Measurements from ENCODE around the gene C14orf119. TPM values are rescaled to one million over a fixed set of nuclear protein-coding genes. Genes with fewer than 3 reads are reported as not detected.

C14orf119 gene
- total and polyA plus RNA-seq, 8 donors: 52.6 to 67.6 (median 63.5) TPM

DNA sequence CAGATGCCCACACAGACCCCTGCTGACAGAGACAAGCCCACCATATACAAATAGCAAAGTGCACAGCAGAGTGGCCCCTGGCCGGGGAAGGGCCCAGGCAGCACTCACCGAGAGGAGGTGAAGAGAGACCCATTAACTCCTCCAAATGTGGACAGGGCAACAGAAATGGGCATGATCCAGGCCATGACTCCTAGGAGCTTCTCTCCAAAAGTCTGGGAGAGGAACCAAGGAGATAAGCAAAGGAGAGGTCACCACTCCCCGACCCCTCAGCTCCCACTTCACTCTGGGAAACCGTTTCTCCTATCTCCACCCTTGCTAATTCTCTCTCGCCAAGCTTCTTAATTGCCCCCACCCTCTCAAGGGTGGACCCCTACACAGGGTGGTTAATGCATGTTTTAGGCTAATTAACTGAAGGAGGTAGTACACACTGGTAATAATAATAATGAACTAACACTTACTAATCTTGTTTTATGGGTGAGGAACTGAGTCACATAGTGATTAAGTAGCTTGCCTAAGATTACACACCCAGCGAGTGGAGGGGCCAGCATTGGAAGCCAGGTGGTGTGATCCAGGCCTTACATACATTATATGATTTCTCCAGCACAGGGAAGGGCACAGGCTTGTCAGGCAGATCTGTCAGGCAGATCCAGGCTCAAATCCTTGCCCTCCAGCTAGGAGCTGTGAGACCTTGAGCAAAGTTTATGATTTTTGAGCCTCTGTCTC, 42.7 kb downstream of the C14orf119 start:
- intact Hi-C loops (cut with DNase I): no loop called here
- ATAC-seq (no peak), DNase-seq (no peak)
- TF ChIP-seq, protein P1, sequence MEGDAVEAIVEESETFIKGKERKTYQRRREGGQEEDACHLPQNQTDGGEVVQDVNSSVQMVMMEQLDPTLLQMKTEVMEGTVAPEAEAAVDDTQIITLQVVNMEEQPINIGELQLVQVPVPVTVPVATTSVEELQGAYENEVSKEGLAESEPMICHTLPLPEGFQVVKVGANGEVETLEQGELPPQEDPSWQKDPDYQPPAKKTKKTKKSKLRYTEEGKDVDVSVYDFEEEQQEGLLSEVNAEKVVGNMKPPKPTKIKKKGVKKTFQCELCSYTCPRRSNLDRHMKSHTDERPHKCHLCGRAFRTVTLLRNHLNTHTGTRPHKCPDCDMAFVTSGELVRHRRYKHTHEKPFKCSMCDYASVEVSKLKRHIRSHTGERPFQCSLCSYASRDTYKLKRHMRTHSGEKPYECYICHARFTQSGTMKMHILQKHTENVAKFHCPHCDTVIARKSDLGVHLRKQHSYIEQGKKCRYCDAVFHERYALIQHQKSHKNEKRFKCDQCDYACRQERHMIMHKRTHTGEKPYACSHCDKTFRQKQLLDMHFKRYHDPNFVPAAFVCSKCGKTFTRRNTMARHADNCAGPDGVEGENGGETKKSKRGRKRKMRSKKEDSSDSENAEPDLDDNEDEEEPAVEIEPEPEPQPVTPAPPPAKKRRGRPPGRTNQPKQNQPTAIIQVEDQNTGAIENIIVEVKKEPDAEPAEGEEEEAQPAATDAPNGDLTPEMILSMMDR (IDR thresholded peaks at IDR 0.05): no peak
- no peak overlapping the region for H3K27ac ChIP-seq
- peaks cover 0 to 10% of the 10 kb centered on the region in 2 donors for H3K4me1 ChIP-seq
- peaks cover 0 to 20% of the 10 kb centered on the region in 2 donors for H3K36me3 ChIP-seq
- H3K4me3 ChIP-seq: no peak overlapping the region
- H3K27me3 ChIP-seq: no peaks in the 10 kb centered on the region
- no peaks in the 10 kb centered on the region for H3K9me3 ChIP-seq

DNA sequence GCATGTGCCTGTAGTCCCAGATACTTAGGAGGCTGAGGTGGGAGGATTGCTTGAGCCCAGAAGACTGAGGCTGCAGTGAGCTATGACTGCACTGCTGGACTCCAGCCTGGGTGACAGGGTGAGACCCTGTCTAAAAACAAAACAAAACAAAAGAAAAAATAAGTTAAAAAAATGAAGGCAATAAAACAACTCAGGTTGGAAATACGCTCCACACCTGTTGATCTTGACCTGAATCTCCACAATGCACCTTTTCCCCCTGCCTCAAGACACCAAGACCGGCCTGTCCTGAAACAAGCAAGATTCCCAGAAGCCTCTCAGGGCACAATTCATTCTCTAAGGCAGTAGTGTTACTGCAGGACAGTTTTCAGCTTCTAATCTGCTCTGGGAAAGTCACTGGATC, 44.6 kb downstream of the C14orf119 start:
- ATAC-seq: no peak
- intact Hi-C loops (cut with DNase I): no loop called here
- TF ChIP-seq, protein P1 (IDR thresholded peaks at IDR 0.05): no peak
- H3K4me3 ChIP-seq: no peak overlapping the region
- peaks cover 0 to 10% of the 10 kb centered on the region in 2 donors for H3K4me1 ChIP-seq
- DNase-seq: no peak
- no peaks in the 10 kb centered on the region for H3K9me3 ChIP-seq
- H3K27ac ChIP-seq: no peak overlapping the region
- no peaks in the 10 kb centered on the region for H3K27me3 ChIP-seq
- H3K36me3 ChIP-seq: peaks cover 0 to 20% of the 10 kb centered on the region in 2 donors

DNA sequence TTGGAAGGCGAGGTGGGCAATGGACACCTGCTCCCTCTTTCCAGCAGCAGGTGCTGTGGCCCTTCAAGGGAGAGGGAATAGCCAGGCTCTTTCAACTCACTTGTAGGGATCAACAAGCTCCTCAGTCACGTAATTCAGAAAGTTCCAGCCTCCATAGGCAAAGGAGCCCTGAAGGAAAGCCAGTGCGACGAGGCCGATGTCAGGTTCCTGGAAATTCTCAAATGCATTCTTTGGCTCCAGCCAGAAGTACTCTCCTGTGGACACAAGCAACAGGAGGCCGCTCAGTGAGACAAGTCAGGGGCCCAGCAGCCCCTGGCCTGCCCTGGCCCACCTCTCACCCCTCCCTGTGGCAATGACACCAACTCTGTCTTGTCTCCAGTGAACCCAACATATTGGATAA, 45.1 kb downstream of the C14orf119 start:
- TF ChIP-seq, protein P1 (IDR thresholded peaks at IDR 0.05): no peak

DNA sequence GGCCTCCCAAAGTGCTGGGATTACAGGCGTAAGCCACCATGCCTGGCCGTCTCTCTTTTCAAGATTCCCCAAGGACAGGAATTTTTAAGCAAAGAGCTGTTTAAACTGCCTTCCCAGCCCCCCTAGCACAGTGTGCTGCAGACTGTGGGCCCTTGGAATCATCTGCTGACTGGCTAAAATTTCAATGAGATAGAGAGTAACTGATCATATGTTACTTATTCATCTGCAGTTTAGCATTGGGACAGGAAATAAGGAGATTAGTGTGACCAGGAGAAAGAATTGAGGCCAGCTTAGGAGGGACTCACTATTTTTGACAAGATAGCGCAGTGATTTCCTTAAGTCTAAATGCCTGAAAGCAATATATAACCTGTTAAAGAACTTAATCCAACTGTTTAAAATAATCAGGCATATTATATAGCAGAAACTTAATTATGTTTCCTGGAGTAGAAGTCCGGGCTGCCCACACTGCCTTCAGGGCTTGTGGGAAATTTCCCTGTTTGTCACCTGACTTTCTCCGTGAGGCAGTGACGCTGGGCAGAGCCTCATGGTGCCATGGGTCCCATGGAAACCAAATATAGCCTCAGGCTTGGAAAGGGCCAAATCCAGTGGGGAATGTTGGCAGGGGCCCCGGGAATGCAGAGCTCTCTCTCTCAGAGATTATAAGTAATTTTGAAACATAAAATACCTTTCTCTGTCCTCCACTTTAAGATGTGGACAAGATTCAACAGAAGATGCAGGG, 46.6 kb downstream of the C14orf119 start:
- no peak overlapping the region for H3K27ac ChIP-seq
- no peaks in the 10 kb centered on the region for H3K27me3 ChIP-seq
- ATAC-seq (peak; percentile 72), DNase-seq (peak in 2 of 4 donors; percentile 29 to 64)
- intact Hi-C loops (cut with DNase I): no loop called here
- no peaks in the 10 kb centered on the region for H3K9me3 ChIP-seq
- no peak overlapping the region for H3K4me3 ChIP-seq
- peaks cover 0 to 20% of the 10 kb centered on the region in 2 donors for H3K36me3 ChIP-seq
- TF ChIP-seq, protein P1 (IDR thresholded peaks at IDR 0.05): no peak
- H3K4me1 ChIP-seq: peaks cover 10% of the 10 kb centered on the region in 2 donors

More for the DNA sequence above, 45.1 kb downstream of the C14orf119 start:
- ATAC-seq (no peak), DNase-seq (peak in 1 of 4 donors; percentile 18)
- Histone ChIP-seq H3K27me3 (no peaks in the 10 kb centered on the region), H3K4me3 (no peak overlapping the region), H3K9me3 (no peaks in the 10 kb centered on the region), H3K27ac (no peak overlapping the region), H3K36me3 (peaks cover 0 to 20% of the 10 kb centered on the region in 2 donors), H3K4me1 (peaks cover 0 to 10% of the 10 kb centered on the region in 2 donors)
- intact Hi-C loops (cut with DNase I): no loop called here

DNA sequence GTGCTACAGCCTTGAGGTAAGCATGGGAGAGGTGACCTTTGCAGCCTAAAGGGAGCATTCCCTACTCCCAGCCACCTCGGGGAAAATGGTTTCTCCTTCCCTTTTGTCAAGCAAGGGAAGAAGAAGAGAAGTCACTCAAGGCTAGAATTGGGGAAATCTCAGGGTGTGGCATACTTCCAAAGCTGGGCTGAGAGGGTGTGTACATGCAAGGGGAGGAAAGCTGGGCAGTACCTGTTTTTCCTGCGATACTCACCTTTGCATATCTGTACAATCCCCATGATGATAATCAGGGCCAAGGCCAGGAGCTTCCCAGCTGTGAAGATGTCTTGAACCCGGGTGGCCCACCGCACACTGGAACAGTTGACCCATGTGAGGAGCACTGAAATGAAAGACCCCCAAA, 47.5 kb downstream of the C14orf119 start:
- peaks cover 0 to 20% of the 10 kb centered on the region in 2 donors for H3K36me3 ChIP-seq
- no peaks in the 10 kb centered on the region for H3K27me3 ChIP-seq
- no peaks in the 10 kb centered on the region for H3K9me3 ChIP-seq
- no peak for DNase-seq
- no peak overlapping the region for H3K4me3 ChIP-seq
- intact Hi-C loops (cut with DNase I): no loop called here
- H3K27ac ChIP-seq: no peak overlapping the region
- H3K4me1 ChIP-seq: peaks cover 10% of the 10 kb centered on the region in 2 donors
- ATAC-seq: no peak
- TF ChIP-seq, protein P1 (IDR thresholded peaks at IDR 0.05): no peak

Data from left lung (tissue), 10 donors.